ENCODE data around the gene CSF1.

GRCh38 chr1:109913360-109913879, 2.8 kb downstream of the CSF1 start:
- TF ChIP-seq MXI1 (IDR thresholded peaks at IDR 0.05; ENCODE audit: low read depth, low read length) (no peak), CHD2 (IDR thresholded peaks at IDR 0.05; ENCODE audit: low read length, partially characterized antibody) (no peak), REST (IDR thresholded peaks at IDR 0.05; ENCODE audit: low read depth, low read length) (no peak), USF1 (IDR thresholded peaks at IDR 0.05; ENCODE audit: borderline replicate concordance, low read depth) (no peak), NRF1 (IDR thresholded peaks at IDR 0.05; ENCODE audit: low read depth, low read length) (no peak), PBX3 (IDR thresholded peaks at IDR 0.05) (no peak), CTCF (IDR thresholded peaks at IDR 0.05) (no peak), SMC3 (IDR thresholded peaks at IDR 0.05; ENCODE audit: low read depth, low read length) (no peak), JUND (IDR thresholded peaks at IDR 0.05) (no peak), TCF12 (IDR thresholded peaks at IDR 0.05) (no peak)

Measured in SK-N-SH (cell line).